H1 (cell line): Measurements from ENCODE around the gene DBF4B. TPM values are rescaled to one million over a fixed set of nuclear protein-coding genes. Genes with fewer than 3 reads are reported as not detected.

Source experiments
- ATF2 ChIP-seq: IDR thresholded peaks from 2 replicates; pipeline ENCODE4 v1.6.1; 2012; ENCODE audit warnings: low read length, inconsistent platforms
- ATF3 ChIP-seq: IDR thresholded peaks from 2 replicates; pipeline ENCODE4 v1.6.1; 2011; ENCODE audit warnings: low read depth, mild to moderate bottlenecking, low read length; ENCODE audit not compliant: insufficient read depth
- CBX5 ChIP-seq: fragments of 300-800, 300-1000 bp; sonication (generic); IDR thresholded peaks from 2 replicates; pipeline ENCODE4 v1.7.1; 2016; ENCODE audit warnings: antibody characterized with exemption, low read length, low read depth
- CHD2 ChIP-seq: IDR thresholded peaks from 2 replicates; pipeline ENCODE4 v1.6.1; 2012; ENCODE audit warnings: low read length, improper control_type of control experiment
- CREB1 ChIP-seq: IDR thresholded peaks from 2 replicates; pipeline ENCODE4 v1.6.1; 2012; ENCODE audit warnings: inconsistent platforms
- CTCF ChIP-seq, 3 experiments: IDR thresholded peaks; 1 replicate in 2 of 3; 2 replicates in 1 of 3; pipeline versions ENCODE4 v1.5.1 to v1.6.1; 2011; ENCODE audit warnings: low read length in 3 of 3, mild to moderate bottlenecking in 3 of 3, inconsistent platforms in 2 of 3, low read depth in 1 of 3, moderate library complexity in 1 of 3; ENCODE audit not compliant: insufficient read depth in 1 of 3; ENCODE audit errors: control extremely low read depth in 1 of 3
- EGR1 ChIP-seq: IDR thresholded peaks from 2 replicates; pipeline ENCODE4 v1.6.1; 2011; ENCODE audit warnings: low read depth, low read length, borderline replicate concordance
- EP300 ChIP-seq, 2 experiments: IDR thresholded peaks; 1 replicate in 1 of 2; 2 replicates in 1 of 2; pipeline ENCODE4 v1.6.1; 2011 to 2012; ENCODE audit warnings: low read depth in 2 of 2, low read length in 2 of 2, mild to moderate bottlenecking in 2 of 2, borderline replicate concordance in 1 of 2, inconsistent platforms in 1 of 2, moderate library complexity in 1 of 2
- HDAC2 ChIP-seq, 2 experiments: fragments of 300-600 bp in 1 of 2; sonication (generic) in 1 of 2; IDR thresholded peaks; 2 replicates each; pipeline ENCODE4 v1.6.1; 2011 to 2012; ENCODE audit warnings: low read depth in 2 of 2, low read length in 2 of 2, mild to moderate bottlenecking in 2 of 2, moderate library complexity in 2 of 2, borderline replicate concordance in 1 of 2, inconsistent platforms in 1 of 2
- MAX ChIP-seq: IDR thresholded peaks from 2 replicates; pipeline ENCODE4 v1.6.1; 2012; ENCODE audit warnings: inconsistent platforms
- POLR2A ChIP-seq, 2 experiments: IDR thresholded peaks; 1 replicate in 1 of 2; 2 replicates in 1 of 2; pipeline ENCODE4 v1.6.1; 2011; ENCODE audit warnings: low read depth in 2 of 2, low read length in 2 of 2, mild to moderate bottlenecking in 2 of 2; ENCODE audit errors: control extremely low read depth in 1 of 2
- POU5F1 ChIP-seq: IDR thresholded peaks from 2 replicates; pipeline ENCODE4 v1.6.1; 2011; ENCODE audit warnings: low read depth, mild to moderate bottlenecking, low read length, moderate library complexity
- RAD21 ChIP-seq, 2 experiments: IDR thresholded peaks in 1 of 2; conservative IDR thresholded peaks in 1 of 2; 2 replicates each; pipeline ENCODE4 v1.6.1; 2011; ENCODE audit warnings: low read depth in 2 of 2, low read length in 2 of 2, improper control_type of control experiment in 1 of 2, inconsistent platforms in 1 of 2, mild to moderate bottlenecking in 1 of 2, moderate library complexity in 1 of 2
- RNF2 ChIP-seq: fragments of 200-900, 300-1000 bp; sonication (generic); IDR thresholded peaks from 2 replicates; pipeline ENCODE4 v1.7.1; 2016; ENCODE audit warnings: borderline replicate concordance, low read depth, mild to moderate bottlenecking, antibody characterized with exemption, low read length; ENCODE audit not compliant: poor library complexity, severe bottlenecking; ENCODE audit errors: missing control alignments
- SP4 ChIP-seq: IDR thresholded peaks from 2 replicates; pipeline ENCODE4 v1.6.1; 2012; ENCODE audit warnings: low read length, inconsistent platforms
- SUZ12 ChIP-seq: fragments of 200-600 bp; sonication (generic); IDR thresholded peaks from 2 replicates; pipeline ENCODE4 v1.6.1; 2012; ENCODE audit warnings: mild to moderate bottlenecking, inconsistent platforms, low read length, moderate library complexity, mixed read lengths
- TAF7 ChIP-seq: optimal IDR thresholded peaks from 2 replicates; pipeline ENCODE3; 2011; ENCODE audit warnings: low read depth, mild to moderate bottlenecking, inconsistent platforms, low read length, moderate library complexity, borderline replicate concordance
- YY1 ChIP-seq: IDR thresholded peaks from 2 replicates; pipeline ENCODE4 v1.6.1; 2011; ENCODE audit warnings: low read depth, mild to moderate bottlenecking, low read length
- polyA plus RNA-seq, 7 experiments: library from polyadenylated mRNA; depleted of rRNA in 3 of 7; stranded (reverse) in 5 of 7; unstranded in 2 of 7; fragments of >200 nt in 5 of 7; fragments of 200-250 nt in 2 of 7; gene quantifications; 1 replicate in 5 of 7; 2 replicates in 1 of 7; 4 replicates in 1 of 7; pipeline versions ENCODE4 v1.2.1 to v1.2.3, GENCODE V29; 2011 to 2013; ENCODE audit warnings: missing spikeins in 2 of 7, mixed read lengths in 2 of 7
- total RNA-seq: library from RNA; stranded (reverse); fragmentation: NEBNext Ultra II Directional; extraction: Animal tissue kit (Norgen Biotek cat#: 25700); gene quantifications from 2 replicates; pipeline ENCODE4 v1.2.1, GENCODE V29; 2021

Gene DBF4B
- total and polyA plus RNA-seq, 2 of the 8 experiments (the other 6 are each of a cell fraction or from before 2014, with no cell fraction given) = 20.2 to 26.9 TPM

- no peak for TF ChIP-seq RNF2
- TF ChIP-seq CHD2 = no peak
- no peak for TF ChIP-seq HDAC2 (IDR thresholded peaks at IDR 0.05; ENCODE audit: borderline replicate concordance in 1 of 2, low read depth in 2 of 2, low read length in 2 of 2)
- peak; percentile 31 for TF ChIP-seq TAF7
- no peak for TF ChIP-seq SUZ12
- no peak for TF ChIP-seq RAD21 (IDR thresholded peaks at IDR 0.05 in 1 of 2, conservative IDR thresholded peaks at IDR 0.05 in 1 of 2; ENCODE audit: low read depth in 2 of 2, low read length in 2 of 2)
- TF ChIP-seq MAX = peak; percentile 95
- no peak for TF ChIP-seq CBX5
- TF ChIP-seq ATF3 = no peak
- peak; percentile 54; the same call in 1 of the 2 replicates for TF ChIP-seq YY1
- peak; percentile 67; the same call in 1 of the 2 replicates for TF ChIP-seq EGR1
- peak; percentile 95 for TF ChIP-seq CREB1
- no peak for TF ChIP-seq SP4
- no peak for TF ChIP-seq CTCF (IDR thresholded peaks at IDR 0.05; ENCODE audit: control extremely low read depth in 1 of 3, insufficient read depth in 1 of 3, low read depth in 1 of 3, low read length in 3 of 3)
- no peak for TF ChIP-seq ATF2
- TF ChIP-seq POU5F1 = no peak
- peak in 1 of 2 experiments; percentile 54; a peak in 2 of 3 replicates for TF ChIP-seq POLR2A (IDR thresholded peaks at IDR 0.05; ENCODE audit: control extremely low read depth in 1 of 2, low read depth in 2 of 2, low read length in 2 of 2)
- TF ChIP-seq EP300 (IDR thresholded peaks at IDR 0.05; ENCODE audit: borderline replicate concordance in 1 of 2, low read depth in 2 of 2, low read length in 2 of 2) = no peak
Measured at GRCh38 chr17:44775136-44775837, 66.8 kb downstream of the DBF4B start (continued).
